Activated CD8-positive, alpha-beta T cell treated with anti-CD3 and anti-CD28 coated beads, Interleukin-2, amount 10 ng/mL, durations not matched to agents 7 days and 5 days (primary cell): ENCODE measurements around the gene AP1S3. TPM values are rescaled to one million over a fixed set of nuclear protein-coding genes. Genes with fewer than 3 reads are reported as not detected.

ENCODE experiments used
- ATAC-seq: fragments of 150-1000 bp; cut with Tn5 transposase; one replicate; pipeline ENCODE4 v1.10.0; 2021; ENCODE audit warnings: moderate library complexity
- CTCF ChIA-PET: fragments of 350-600 bp; sonication (Branson Sonifier 250); formaldehyde crosslinking; loops from one replicate; lab custom pipeline; 2021; ENCODE audit warnings: antibody characterized with exemption; lab: Charles Lee
- POLR2A ChIA-PET: fragments of 350-600 bp; sonication (Branson Sonifier 250); formaldehyde crosslinking; loops from one replicate; lab custom pipeline; 2021; ENCODE audit warnings: antibody characterized with exemption; lab: Charles Lee
- DNase-seq: peaks from one replicate; pipeline ENCODE4 v3.0.0-alpha.2; 2020
- H3K27ac Mint-ChIP-seq: one replicate; pipeline ENCODE4 v1.8.0; 2021; ENCODE audit warnings: mild to moderate bottlenecking, mixed read lengths
- H3K27me3 Mint-ChIP-seq: one replicate; pipeline ENCODE4 v1.8.0; 2021; ENCODE audit warnings: low read depth, mixed read lengths
- H3K36me3 Mint-ChIP-seq: one replicate; pipeline ENCODE4 v1.8.0; 2021; ENCODE audit warnings: low read depth, mixed read lengths
- H3K4me1 Mint-ChIP-seq: one replicate; pipeline ENCODE4 v1.8.0; 2021; ENCODE audit warnings: low read depth, mixed read lengths
- H3K4me3 Mint-ChIP-seq: one replicate; pipeline ENCODE4 v1.8.0; 2021; ENCODE audit warnings: mild to moderate bottlenecking, mixed read lengths
- H3K9me3 Mint-ChIP-seq: one replicate; pipeline ENCODE4 v1.8.0; 2022; ENCODE audit warnings: mixed read lengths; ENCODE audit not compliant: insufficient read depth
- total RNA-seq, 2 experiments: library from RNA; stranded (reverse); gene quantifications; one replicate each; pipeline ENCODE4 v1.2.3, GENCODE V29; 2021

Gene AP1S3
- total RNA-seq, 2 experiments from 2014 or later = 9.1 TPM

DNA sequence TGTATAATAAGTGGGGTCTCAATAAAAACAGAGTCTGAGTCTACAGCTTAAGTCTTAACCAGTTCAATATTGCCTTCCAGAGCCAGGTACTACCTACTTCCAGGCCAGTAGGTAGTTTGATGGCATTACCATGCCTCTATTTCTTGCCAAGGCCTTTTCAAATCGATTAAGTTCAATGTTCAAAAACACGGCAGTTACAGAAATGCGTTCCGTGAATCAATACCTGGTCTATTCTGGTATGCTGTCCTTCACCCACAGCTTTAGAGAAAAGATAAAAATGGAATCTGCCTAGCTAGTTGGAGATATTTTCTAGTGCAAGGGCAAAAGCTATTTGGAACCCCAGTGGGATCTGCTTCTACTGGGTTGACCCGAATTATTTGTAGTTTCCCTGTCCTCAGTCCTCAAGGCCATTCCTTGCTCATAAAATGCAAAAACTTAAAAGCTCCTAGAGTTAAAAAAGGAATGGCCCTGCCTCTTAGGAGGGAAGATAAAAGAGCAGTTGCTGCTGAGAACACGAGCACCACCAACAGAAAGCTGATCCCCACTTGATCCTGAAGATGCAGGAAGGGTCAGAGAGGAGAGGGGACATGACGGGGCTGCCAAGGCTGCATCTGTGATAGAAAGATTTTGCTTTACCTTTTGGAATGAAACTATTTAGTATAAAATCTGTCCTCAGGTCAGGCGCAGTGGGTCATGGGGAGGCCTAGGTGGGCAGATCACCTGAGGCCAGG lies 125.6 kb downstream of the AP1S3 start:
- no peaks in the 10 kb centered on the region for H3K4me1 Mint-ChIP-seq
- POLR2A ChIA-PET = no interaction called here
- CTCF ChIA-PET = no interaction called here
- no peaks in the 10 kb centered on the region for H3K9me3 Mint-ChIP-seq
- DNase-seq (no peak), ATAC-seq (no peak)
- no peak overlapping the region for H3K4me3 Mint-ChIP-seq
- peaks cover 5% of the 10 kb centered on the region for H3K27me3 Mint-ChIP-seq
- no peak overlapping the region for H3K27ac Mint-ChIP-seq
- no peaks in the 10 kb centered on the region for H3K36me3 Mint-ChIP-seq

Other genes with a start within 250 kb of the AP1S3 start
- gene SCG2, start 235.2 kb downstream of the AP1S3 start, total RNA-seq = not detected
- 10 to 100 TPM; 41.5 to 47.1 TPM for gene WDFY1, start 107.8 kb upstream of the AP1S3 start, total RNA-seq
- 10 to 100 TPM; 29.0 to 30.5 TPM for gene MRPL44, start 119.9 kb upstream of the AP1S3 start, total RNA-seq
- gene SERPINE2, start 201.7 kb upstream of the AP1S3 start, total RNA-seq = 10 to 100 TPM; 22.2 to 22.5 TPM